HG03108 (cell line): ENCODE data around the gene KCNK17.

ENCODE experiments used
- ATAC-seq: cut with Tn5 transposase; IDR thresholded peaks from one replicate; pipeline ENCODE4 v1.9.1; 2021; ENCODE audit warnings: moderate library complexity; ENCODE audit not compliant: unreplicated experiment

Gene KCNK17, protein sequence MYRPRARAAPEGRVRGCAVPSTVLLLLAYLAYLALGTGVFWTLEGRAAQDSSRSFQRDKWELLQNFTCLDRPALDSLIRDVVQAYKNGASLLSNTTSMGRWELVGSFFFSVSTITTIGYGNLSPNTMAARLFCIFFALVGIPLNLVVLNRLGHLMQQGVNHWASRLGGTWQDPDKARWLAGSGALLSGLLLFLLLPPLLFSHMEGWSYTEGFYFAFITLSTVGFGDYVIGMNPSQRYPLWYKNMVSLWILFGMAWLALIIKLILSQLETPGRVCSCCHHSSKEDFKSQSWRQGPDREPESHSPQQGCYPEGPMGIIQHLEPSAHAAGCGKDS

GRCh38 chr6:39314273-39314795 is at the start of gene KCNK17:
Gene KCNK17 (minus strand): TSS chr6:39314419. CDS start chr6:39314320, 99 bp downstream.
- no peak for ATAC-seq

GRCh38 chr6:39363280-39363679 is 49.1 kb upstream of the KCNK17 start:
- no peak for ATAC-seq

- no peak for ATAC-seq
Observed at GRCh38 chr6:39362487-39362865, 48.3 kb upstream of the KCNK17 start.

DNA sequence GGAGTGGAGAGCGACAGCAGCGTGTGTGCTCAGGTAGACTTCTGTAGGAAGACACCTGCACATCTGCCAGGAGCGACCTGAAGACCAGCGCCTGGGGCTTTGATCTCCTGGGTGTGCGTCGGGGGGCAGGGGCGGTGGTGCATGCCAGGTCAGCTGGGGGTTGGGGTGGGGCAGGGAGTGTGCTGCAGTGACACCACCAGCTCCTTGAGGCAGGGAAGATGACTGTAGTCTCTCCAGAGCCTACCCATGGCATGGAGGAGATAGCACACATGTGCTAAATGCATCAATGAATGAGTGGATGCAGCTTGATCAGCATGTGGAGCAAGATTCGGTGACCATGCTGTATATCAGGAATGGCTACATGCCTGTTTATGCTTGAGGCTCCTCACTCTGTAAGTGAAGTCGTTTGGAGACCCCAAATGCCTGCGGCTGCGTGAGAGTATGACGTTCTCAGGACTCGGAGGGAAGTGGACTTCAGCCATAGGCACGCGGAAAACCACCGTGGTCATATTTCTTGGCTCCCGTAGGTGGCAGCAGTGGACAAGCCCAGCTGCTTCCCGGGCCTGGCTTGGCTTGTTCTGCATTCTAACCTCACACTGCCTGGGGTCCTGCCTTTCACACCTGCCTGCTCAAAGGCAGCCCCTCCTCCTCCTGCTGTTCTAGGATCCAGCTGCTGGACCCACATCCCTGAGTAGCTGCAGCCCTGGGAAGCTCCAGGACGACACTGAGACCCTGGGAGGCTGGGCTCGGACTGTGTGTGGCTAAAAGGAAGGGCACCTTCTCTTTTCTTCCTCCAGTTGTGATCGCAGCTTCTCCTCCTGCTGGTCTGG is 47.7 kb upstream of the KCNK17 start:
- peak; percentile 77 for ATAC-seq

- ATAC-seq = no peak
Observed at GRCh38 chr6:39360378-39360777, 46.2 kb upstream of the KCNK17 start.

DNA sequence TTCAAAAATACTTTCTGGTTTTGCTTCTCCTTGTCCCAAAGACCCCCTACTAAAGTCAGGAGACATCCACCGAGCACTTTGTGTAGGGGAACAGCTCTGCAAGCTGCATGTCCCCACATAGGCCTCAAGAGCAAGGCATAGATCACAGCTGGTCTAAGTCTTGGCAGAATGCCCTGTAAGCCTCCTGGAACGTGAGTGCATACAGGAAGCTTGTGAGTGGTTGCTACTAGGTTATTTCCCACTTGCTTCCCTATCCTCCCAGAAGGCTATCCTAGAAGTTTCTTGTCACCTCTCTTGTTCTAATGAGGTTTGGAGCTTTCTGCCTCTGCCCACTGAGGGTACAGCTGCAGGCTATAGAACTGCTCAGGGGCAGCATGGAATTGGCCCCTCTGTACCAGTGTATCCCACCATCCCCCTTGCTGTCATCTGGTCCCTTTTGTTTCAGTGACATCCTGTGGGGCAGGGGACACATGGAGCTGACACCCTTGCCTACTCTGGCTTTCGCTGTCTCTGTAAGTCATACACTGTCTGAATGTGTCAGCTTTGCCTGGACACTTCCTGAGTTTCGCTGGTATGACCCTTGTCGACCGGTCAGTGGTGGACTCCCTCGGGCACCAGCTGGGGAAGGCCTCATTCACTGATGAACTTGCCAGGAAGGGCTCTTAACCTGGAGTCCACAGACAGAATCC is 43.9 kb upstream of the KCNK17 start:
- ATAC-seq = no peak

- no peak for ATAC-seq
Observed at GRCh38 chr6:39353698-39354315, 39.6 kb upstream of the KCNK17 start.

GRCh38 chr6:39350723-39351505 is 36.7 kb upstream of the KCNK17 start:
- ATAC-seq = no peak

DNA sequence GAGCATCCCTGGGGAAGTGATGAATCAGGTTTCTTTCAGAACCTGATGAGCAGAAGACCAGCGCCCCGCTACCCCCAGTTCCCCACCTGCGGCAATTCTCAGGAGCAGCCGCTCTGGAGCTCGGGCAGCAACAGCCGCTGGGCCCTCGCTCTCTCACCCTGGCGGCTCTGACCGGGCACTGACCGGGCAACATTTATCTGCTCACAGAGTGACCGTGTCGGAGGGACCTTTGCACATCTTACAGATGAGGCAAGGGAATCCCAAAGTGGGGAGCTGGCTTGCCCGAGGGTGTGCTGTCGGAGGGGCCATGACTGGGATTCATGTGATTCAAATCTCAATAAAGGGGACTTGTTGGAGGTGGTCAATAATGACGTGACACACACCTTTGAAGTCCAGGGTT is 34.5 kb upstream of the KCNK17 start:
- no peak for ATAC-seq

- no peak for ATAC-seq
Observed at GRCh38 chr6:39347906-39348585, 33.8 kb upstream of the KCNK17 start.

GRCh38 chr6:39347206-39347605 is 33.0 kb upstream of the KCNK17 start:
- ATAC-seq = no peak

DNA sequence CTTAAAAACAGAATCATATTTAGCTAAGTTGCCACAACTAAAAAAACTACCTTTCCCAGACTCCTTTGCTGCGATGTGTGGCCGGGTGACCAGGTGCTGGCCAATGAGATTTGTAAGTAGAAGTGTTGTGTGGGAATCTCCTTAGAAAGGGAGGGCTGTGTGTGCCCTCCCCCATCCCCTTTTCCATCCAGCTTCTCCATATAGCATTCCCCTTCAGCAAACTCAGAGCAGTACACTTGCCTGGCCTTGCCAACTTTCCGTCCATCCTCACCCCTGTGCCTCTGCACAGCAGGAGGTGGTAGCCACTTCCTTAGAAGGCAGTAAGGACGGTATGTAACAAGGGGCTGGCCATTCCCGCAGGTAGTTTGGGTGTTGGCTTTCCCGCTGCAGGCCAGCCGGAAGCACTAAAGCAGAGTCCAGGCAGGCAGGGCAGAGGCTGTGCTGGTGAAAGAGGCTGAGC is 30.6 kb upstream of the KCNK17 start:
- ATAC-seq = no peak

GRCh38 chr6:39343396-39343870 is 29.2 kb upstream of the KCNK17 start:
- no peak for ATAC-seq

GRCh38 chr6:39342692-39343395 is 28.6 kb upstream of the KCNK17 start:
- ATAC-seq = no peak

DNA sequence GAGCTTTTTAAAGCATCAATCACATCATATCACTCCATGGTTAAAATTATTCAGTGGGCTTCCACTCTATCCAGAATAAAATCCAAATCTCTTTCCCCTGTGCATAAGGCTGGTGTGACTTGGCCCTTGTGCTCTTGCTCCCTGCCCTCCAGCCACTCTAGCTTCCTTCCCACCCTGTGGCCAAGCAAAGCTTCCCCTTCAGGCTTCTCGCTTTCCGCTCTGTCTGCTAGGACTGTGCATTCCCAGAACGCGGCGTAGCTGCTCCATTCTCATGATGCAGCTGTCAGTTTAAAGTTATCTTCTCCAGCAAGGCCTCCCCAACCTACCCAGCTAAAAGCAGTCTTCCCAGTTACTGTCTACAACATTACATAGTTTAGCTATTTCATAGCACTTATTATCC is 27.7 kb upstream of the KCNK17 start:
- ATAC-seq = no peak

- no peak for ATAC-seq
Observed at GRCh38 chr6:39341352-39341751, 27.1 kb upstream of the KCNK17 start.

DNA sequence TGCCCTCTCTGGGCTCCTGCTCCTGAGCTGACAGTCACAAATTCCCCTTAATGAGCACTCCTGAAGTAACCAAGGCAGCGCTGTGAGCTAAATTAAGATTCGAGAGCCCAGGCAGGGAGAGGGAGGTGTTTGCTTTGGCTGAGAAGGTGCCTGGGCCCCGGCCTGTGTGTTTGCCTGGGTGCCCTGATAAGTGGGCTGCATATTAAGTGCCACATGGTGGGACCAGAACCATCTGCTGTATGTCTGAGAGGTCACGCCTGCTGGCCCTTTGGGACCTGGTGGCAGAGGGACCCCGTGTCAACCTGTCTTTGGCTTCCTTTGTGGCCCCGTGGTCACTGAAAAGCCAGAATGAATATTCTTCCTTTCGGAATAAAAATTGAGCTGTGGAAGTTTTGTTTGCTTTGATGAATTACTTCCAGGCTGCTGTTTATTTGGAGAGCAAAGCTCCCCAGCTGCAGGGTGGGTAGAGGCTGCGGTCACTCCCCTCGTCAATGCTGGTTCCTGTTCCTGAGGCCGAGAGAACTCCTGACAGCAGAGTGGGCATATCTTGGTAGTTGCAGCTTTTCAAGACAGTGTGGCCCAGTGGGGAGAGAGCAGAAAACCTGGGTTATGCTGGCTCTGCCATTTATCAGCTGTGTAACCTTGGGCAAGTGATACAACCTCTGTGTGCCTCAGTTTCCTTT is 25.8 kb upstream of the KCNK17 start:
- no peak for ATAC-seq
